BE2C (cell line): ENCODE measurements around the gene PLEKHA5.
"Not testable (repeated sequence)": the region's sequence is repeated elsewhere in the genome, so short reads cannot be mapped to it uniquely, and the experiment has no call there.

ENCODE experiments used
- DNase-seq: peaks from one replicate; pipeline ENCODE4 v3.0.0-alpha.2; 2020
- H3K27me3 ChIP-seq: fragments of 250-450 bp; sonication (Bioruptor Pico); 2 replicates; pipeline ENCODE4 v1.5.1; 2020; ENCODE audit warnings: mild to moderate bottlenecking
- H3K36me3 ChIP-seq: fragments of 250-450 bp; sonication (Bioruptor Pico); 2 replicates; pipeline ENCODE4 v1.5.1; 2020; ENCODE audit warnings: mild to moderate bottlenecking
- H3K4me1 ChIP-seq: fragments of 250-450 bp; sonication (Bioruptor Pico); 2 replicates; pipeline ENCODE4 v1.5.1; 2020
- H3K4me3 ChIP-seq: 2 replicates; pipeline ENCODE4 v1.5.1; 2011; ENCODE audit warnings: low read depth, low read length
- H3K9me3 ChIP-seq: fragments of 250-450 bp; sonication (Bioruptor Pico); 2 replicates; pipeline ENCODE4 v1.5.1; 2020
- CTCF ChIP-seq: IDR thresholded peaks from 2 replicates; pipeline ENCODE4 v1.5.1; 2012; ENCODE audit warnings: mild to moderate bottlenecking, low read depth, low read length

Gene PLEKHA5

DNA sequence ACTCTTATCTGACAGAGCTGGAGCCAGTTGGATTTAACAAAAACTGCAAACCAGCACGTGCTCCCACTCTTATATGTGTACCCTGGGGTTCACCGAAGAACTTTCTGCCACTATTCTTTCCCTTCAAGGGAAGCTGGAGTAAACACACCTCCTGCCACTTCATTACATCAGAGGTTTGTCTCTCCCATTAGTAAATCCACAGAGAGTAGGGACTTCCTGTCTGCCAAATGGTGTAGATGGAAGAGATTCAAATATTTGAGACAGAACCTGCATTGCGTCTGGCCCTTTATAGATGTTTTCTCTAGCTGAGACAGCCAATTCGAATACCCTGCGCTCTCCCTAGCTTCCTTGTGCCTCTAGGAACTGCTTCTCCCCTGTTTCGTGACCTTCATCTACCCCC lies 280.7 kb downstream of the PLEKHA5 start:
- H3K9me3 ChIP-seq: no peaks in the 10 kb centered on the region
- no peaks in the 10 kb centered on the region for H3K36me3 ChIP-seq
- H3K4me1 ChIP-seq: peaks cover 23% of the 10 kb centered on the region
- peak overlapping the region; percentile 23 for H3K4me3 ChIP-seq
- peak; percentile 29 for DNase-seq
- H3K27me3 ChIP-seq: no peaks in the 10 kb centered on the region
- TF ChIP-seq CTCF: no peak

GRCh38 chr12:19410629-19411185 lies 281.2 kb downstream of the PLEKHA5 start:
- no peak for DNase-seq
- TF ChIP-seq CTCF: no peak

GRCh38 chr12:19411234-19412204 lies 282.0 kb downstream of the PLEKHA5 start:
- no peak for TF ChIP-seq CTCF
- Histone ChIP-seq H3K36me3 (no peaks in the 10 kb centered on the region), H3K9me3 (no peaks in the 10 kb centered on the region), H3K4me1 (peaks cover 23% of the 10 kb centered on the region), H3K4me3 (no peak overlapping the region), H3K27me3 (no peaks in the 10 kb centered on the region)
- no peak for DNase-seq

More at GRCh38 chr12:19410629-19411185, 281.2 kb downstream of the PLEKHA5 start:
- H3K27me3 ChIP-seq: no peaks in the 10 kb centered on the region
- no peaks in the 10 kb centered on the region for H3K36me3 ChIP-seq
- peak overlapping the region; percentile 23 for H3K4me3 ChIP-seq
- H3K4me1 ChIP-seq: peaks cover 23% of the 10 kb centered on the region
- no peaks in the 10 kb centered on the region for H3K9me3 ChIP-seq

DNA sequence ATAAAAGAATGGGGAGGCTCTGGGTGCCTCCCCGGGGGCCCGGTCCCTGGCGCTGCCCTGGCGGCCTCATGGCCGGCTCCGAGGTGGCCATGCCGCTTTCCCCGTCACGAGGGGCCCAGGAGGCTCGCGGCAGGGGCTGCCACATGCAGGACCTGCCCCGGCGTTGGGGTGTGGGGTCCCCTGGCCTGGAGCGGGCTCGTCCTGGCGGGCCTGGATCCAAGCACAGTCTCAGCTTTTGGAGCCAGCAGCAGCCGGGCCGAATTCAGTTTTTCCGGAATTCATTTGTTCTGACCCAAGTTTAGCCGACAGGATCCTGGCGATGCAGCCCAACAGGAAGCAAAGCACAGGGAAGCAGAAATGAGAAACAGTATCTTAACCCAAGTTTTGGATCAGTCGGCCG lies 283.3 kb downstream of the PLEKHA5 start:
- Histone ChIP-seq H3K4me1 (peaks cover 23% of the 10 kb centered on the region), H3K36me3 (no peaks in the 10 kb centered on the region), H3K9me3 (no peaks in the 10 kb centered on the region), H3K4me3 (no peak overlapping the region), H3K27me3 (no peaks in the 10 kb centered on the region)
- no peak for TF ChIP-seq CTCF
- no peak for DNase-seq

DNA sequence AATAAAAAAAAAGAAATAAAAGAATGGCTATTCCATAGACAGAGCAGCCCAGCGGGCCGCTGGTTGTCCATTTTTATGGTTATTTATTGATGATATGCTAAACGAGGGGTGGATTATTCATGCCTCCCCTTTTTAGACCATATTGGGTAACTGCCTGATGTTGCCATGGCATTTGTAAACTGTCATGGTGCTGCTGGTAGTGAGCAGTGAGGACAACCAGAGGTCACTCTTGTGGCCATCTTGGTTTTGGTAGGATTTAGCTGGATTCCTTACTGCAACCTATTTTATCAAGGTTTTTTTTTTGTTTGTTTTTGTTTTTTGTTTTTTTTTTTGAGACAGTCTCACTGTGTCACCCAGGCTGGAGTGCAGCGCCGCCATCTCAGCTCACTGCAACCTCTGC lies 284.0 kb downstream of the PLEKHA5 start:
- not testable (repeated sequence) for H3K4me3 ChIP-seq, H3K9me3 ChIP-seq, H3K27me3 ChIP-seq, DNase-seq, H3K36me3 ChIP-seq
- H3K4me1 ChIP-seq: peaks cover 23% of the 10 kb centered on the region

DNA sequence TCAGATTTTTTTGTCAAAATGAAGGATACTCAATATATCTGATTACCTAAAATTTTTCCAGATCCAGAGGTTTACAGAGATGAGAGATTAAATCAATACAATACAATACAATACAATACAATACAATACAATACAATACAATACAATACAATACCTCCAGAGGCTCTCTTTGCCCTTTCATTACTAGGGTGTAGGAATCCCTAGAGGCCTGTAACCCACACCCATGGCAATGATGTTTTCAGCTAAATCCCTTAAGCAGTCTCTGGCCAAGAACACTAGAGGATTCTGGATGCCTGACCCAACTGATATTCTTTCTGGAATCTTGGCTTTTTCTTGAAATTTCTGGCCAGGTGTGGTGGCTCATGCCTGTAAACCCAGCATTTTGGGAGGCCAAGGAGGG lies 286.0 kb downstream of the PLEKHA5 start:
- Histone ChIP-seq H3K9me3 (no peaks in the 10 kb centered on the region), H3K4me3 (no peak overlapping the region), H3K4me1 (peaks cover 8% of the 10 kb centered on the region), H3K36me3 (no peaks in the 10 kb centered on the region), H3K27me3 (no peaks in the 10 kb centered on the region)
- no peak for TF ChIP-seq CTCF
- no peak for DNase-seq
